HG03354 (cell line): ENCODE measurements around the gene FAM25C.
"Not testable (repeated sequence)": the region's sequence is repeated elsewhere in the genome, so short reads cannot be mapped to it uniquely, and the experiment has no call there.

Experiments
- ATAC-seq: cut with Tn5 transposase; IDR thresholded peaks from one replicate; pipeline ENCODE4 v1.9.1; 2021; ENCODE audit warnings: mild to moderate bottlenecking; ENCODE audit not compliant: unreplicated experiment, poor library complexity, severe bottlenecking

The FAM25C gene

GRCh38 chr10:47999691-48000090, at the start of gene FAM25C:
TSS of gene FAM25C (minus strand) at chr10:47999791. CDS start at chr10:47999765, 26 bp downstream.
- ATAC-seq: not testable (repeated sequence)

DNA sequence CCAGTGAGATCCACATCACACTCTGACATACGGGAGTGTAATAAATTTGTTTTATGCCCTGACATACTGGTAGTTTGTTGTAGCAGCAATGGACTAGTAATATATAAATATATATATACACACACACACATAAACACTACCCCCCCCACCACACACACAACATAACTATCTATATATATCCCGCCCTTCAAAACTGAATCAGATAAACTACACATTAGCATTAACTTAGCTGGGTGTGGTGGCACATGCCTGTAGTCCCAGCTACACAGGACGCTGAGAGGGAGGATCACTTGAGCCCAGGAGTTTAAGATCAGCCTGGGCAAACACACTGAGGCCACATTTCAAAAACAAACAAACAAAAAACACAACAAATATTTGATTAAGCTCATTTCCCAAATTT, 45.0 kb upstream of the FAM25C start:
- not testable (repeated sequence) for ATAC-seq

GRCh38 chr10:48031390-48031789, 31.8 kb upstream of the FAM25C start:
- ATAC-seq: not testable (repeated sequence)

- not testable (repeated sequence) for ATAC-seq
Observed at GRCh38 chr10:48002306-48002705, 2.7 kb upstream of the FAM25C start.

DNA sequence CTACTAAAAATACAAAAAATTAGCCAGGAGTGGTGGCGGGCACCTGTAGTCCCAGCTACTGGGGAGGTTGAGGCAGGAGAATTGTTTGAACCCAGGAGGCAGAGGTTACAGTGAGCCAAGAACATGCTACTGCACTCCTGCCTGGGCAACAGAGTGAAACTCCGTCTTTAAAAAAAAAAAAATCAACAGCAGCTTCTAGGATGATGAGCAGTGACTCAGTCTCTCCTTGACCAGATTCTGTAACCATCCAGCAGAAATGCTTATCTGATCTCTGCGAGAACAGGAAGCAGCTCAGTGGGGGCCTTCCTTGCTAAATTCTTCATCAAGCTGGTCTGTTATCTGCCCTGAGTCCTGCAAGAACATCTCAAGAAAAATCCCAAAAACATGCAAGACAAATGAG, 5.5 kb downstream of the FAM25C start:
- ATAC-seq: not testable (repeated sequence)

DNA sequence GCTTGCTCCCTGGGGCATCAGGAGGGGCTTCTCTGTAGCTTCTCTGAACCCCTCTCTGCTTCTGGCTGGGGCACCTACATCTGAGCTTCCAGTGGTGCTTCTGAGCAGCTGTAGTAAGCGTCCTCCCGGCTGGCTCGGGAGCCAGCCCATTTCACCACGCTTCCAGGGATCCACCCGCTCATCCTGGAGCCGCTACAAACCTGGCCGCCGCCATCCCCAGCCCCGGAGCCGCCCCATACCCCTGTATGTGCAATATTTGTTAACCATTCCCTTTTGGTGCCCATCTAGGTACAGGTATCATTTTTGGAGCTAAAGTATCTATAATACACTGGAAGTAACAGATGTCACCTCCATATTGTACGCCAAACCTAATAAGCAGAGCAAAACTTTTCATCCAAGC, 7.0 kb downstream of the FAM25C start:
- not testable (repeated sequence) for ATAC-seq

DNA sequence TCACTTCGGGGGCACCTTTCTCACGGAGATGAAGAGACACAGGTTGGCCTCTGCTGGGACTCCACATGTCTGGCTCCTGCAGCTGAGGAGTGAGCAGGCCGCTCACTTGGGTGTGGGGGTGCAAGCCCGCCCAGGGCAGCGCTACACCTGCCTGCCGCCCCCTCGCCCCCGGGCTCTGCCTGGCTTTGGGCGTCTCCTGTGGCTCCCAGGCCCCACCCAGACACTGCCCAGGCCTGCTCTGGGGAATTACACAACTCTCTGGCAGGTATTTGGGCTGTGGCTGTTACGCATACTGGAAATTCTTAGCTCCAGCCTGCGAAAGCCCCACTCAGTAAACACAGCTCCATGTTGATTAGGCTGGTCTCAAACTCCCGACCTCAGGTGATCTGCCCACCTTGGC, 7.9 kb downstream of the FAM25C start:
- ATAC-seq: not testable (repeated sequence)

DNA sequence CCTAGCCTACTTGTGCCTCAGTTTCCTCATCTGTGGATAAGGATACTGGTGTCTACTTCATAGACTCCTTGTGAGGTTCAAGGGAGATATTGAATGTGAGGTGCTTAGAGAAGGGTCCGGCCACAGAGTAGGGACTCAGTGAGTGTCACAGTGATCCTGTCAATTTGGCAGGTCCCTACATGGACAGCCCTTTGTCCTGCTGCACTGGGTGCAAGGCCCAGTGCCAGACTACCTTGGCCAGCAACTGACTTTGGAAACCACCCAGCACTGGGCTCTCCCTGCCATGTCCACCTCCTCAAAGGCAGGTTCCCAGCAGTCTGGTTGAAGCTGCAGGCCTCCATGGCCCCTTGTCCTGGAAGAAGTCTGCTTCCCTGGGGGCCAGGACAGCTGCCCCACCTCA, 9.5 kb downstream of the FAM25C start:
- not testable (repeated sequence) for ATAC-seq

GRCh38 chr10:47989542-47989950, 10.0 kb downstream of the FAM25C start:
- not testable (repeated sequence) for ATAC-seq

- not testable (repeated sequence) for ATAC-seq
Observed at GRCh38 chr10:47988718-47989541, 10.7 kb downstream of the FAM25C start.

GRCh38 chr10:47987952-47988351, 11.6 kb downstream of the FAM25C start:
- not testable (repeated sequence) for ATAC-seq

- ATAC-seq: peak; percentile 61
Observed at GRCh38 chr10:47986413-47987230, 13.0 kb downstream of the FAM25C start.

GRCh38 chr10:47975409-47975808, 24.2 kb downstream of the FAM25C start:
- not testable (repeated sequence) for ATAC-seq

- not testable (repeated sequence) for ATAC-seq
Observed at GRCh38 chr10:47973131-47973530, 26.5 kb downstream of the FAM25C start.

GRCh38 chr10:47972077-47972476, 27.5 kb downstream of the FAM25C start:
- ATAC-seq: not testable (repeated sequence)

DNA sequence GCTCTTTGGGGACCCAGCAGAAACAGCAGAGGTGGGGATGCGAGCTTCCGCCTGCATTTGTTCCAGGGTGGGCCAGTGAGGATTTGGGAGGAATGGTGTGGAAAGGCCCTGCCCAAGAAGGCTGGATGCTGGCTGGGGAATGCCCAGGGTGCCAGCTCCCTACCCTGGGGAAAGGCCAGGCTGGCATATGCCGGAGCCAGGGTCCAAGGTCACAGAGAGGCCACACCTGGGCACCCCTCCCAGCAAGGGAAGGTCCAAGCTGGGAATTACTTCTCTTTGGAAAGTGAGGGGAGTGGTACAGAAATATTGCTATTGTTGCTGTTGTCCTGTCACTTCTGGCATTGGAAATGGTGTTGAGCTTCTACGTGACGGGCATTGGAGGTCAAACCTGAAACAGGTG, 28.0 kb downstream of the FAM25C start:
- not testable (repeated sequence) for ATAC-seq

DNA sequence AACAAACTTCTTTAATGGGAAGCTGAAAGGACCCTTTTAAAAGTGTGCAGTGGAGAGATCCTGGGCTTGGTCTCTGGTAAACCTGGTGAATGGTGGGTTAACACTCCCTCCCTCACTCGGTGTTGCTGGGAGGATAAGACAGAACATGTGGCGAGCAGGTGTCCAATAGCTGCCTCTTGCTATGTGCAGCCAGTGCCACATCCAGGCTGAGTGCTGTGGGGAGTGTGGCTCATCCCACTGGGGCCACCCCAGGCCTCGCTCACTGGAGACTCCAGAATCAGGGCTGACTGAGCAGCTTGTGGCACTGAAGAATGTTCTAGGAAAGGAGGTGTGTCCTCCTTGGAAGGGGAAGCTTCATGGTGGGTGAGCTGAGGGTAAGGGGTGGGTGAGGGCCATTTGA, 29.5 kb downstream of the FAM25C start:
- ATAC-seq: not testable (repeated sequence)

GRCh38 chr10:47968988-47969387, 30.6 kb downstream of the FAM25C start:
- ATAC-seq: peak; percentile 87

DNA sequence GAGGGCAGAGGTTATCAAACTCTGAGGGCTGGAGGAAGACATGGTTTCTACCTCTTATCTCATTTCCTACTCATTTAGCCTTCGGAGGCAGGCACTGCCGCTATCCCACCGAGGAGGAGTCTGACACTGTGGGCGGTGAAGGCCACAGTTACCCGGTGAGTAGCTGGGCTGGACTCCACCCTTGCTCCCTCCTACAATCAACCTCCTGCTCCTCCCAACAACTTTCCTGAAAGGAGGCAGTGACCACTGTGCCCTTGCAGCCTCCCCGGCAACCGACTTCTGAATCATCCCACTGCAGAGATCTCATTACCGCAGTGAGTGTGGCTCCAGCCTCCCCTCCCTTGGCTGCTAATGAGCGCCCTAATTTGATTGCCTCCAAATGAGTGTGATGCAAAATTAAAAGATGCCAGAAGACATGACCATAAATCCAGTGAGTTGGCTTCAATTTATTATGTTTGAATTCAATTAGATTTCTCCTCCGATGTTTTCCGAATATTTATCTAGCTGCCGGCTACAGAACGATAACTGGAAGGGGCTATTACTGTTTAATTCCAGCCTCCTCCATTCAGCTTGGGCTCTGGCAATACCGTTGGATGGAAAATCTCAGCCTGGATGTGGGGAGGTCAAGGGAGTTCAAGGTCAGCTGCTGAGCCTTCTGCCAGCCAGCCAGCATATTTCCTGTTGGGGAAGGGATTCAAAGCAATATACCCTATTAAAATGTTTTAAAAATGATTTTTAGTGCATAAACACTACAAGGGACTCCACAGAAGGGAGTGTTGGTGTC, 35.1 kb downstream of the FAM25C start:
- not testable (repeated sequence) for ATAC-seq

- not testable (repeated sequence) for ATAC-seq
Observed at GRCh38 chr10:47962785-47963184, 36.8 kb downstream of the FAM25C start.
